HG02678 (cell line): ENCODE results near the gene BRF1.

Source experiments
- ATAC-seq: cut with Tn5 transposase; IDR thresholded peaks from one replicate; pipeline ENCODE4 v1.9.1; 2021; ENCODE audit warnings: mild to moderate bottlenecking, moderate library complexity; ENCODE audit not compliant: unreplicated experiment

BRF1 gene

DNA sequence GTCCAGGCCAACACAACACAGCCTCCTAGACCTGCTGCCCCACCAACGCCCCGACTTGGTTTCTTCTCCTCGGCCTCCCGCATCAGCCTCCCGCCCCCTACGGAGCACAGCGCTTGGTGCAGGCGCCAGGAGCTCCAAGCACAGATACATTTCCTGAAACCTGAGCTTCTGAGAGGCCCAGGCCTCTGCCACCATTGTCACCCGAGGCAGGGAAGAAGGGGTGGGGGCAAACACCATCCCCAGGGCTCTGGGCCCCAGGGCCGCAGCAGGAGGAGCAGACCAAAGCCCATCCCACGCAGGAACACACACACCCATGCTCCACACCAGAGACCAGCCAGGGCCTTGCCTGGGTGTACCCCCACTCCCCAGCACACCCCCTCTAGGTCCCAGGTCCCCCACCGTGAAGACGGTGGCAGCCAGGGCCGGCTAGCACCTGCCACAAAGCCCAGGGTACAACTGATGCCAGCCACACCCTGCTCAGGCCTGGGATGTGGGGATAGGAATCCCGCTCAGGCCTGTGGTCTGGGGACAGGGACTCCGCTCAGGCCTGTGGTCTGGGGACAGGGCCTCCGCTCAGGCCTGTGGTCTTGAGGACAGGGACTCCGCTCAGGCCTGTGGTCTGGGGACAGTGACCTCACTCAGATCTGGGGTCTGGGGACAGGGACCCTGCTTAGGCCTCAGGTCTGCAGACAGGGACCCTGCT lies 137.6 kb downstream of the BRF1 start:
- no peak for ATAC-seq

DNA sequence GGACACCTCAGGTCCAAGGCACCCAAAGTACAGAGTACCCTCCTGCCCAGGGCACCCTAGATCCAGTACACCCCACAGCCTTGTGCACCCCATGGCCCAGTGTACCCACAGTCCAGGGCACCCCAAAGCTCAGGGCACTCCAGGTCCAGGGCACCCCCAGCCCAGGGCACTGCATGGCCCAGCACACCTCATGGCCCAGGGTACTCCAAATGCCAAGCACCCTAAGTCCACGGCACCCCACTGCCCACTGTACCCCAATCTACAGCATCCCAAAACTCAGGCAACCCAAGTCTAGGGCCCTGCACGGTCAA lies 138.2 kb downstream of the BRF1 start:
- no peak for ATAC-seq

DNA sequence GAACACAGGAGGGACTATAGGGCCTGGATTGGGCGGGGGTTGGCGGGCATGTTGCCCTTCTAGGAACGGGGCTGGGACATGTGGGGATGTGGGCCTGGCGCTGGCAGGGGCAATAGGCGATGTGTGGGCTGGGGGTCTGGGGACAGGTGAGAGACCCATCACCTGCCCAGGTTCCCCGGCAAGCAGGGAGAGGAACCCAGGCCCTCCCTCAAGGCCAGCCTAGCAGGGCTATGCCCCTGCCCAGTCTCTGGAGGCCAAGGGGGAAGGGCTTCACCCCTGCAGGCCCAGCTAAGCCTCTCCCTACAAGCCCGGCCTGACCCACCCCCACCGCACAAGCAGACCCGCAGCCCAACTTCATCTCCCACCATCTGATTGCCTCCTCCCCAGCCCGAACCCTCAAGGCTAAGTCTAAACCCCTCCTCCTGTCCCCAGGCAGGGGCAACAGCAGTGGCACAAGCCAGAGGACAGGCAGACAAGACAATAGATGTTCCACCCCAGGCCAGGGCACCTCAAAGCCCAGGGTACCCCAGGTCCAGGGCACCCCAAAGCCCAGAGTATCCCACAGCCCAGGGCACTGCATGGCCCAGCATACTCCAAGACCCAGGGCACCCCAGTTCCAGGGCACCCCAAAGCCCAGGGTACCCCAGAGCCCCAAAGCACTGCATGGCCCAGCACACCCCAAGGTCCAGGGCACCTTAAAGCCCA lies 138.7 kb downstream of the BRF1 start:
- ATAC-seq = no peak

DNA sequence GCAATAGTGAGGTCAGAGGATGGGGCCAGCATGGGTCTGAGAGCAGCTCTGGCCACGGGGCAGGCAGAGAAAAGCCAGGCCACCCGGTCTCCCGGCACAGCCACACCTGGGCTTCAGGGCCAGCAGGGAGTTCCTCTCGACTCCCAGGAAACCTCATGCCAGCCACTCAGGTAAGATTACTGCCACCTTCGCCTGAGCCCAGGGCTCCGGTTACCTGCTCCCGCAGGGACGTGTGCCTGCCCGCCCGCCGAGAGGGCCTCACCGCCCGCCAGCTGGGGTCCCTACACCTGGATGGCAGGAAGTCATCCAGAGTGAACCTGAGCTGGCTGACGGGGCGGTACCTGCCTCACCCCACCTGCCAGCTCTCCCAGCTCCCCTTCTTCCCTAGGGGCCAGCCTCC lies 139.5 kb downstream of the BRF1 start:
- ATAC-seq = no peak

DNA sequence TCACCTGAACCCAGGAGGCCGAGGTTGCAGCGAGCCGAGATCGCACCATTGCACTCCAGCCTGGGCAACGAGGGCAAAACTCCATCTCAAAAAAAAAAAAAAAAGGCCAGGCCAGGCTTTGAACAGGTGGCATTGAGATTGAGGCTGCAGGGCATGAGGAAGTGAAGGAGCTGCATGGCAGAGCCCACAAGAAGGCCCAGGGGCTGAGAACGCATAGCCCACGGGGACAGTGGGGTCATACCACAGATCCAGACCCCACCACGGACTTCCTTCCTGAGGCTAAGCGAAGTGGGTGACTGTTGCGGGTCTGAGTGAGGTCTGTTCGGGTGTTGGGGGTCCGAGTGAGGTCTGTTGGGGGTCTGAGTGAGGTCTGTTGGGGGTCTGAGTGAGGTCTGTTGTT lies 140.0 kb downstream of the BRF1 start:
- ATAC-seq = no peak

DNA sequence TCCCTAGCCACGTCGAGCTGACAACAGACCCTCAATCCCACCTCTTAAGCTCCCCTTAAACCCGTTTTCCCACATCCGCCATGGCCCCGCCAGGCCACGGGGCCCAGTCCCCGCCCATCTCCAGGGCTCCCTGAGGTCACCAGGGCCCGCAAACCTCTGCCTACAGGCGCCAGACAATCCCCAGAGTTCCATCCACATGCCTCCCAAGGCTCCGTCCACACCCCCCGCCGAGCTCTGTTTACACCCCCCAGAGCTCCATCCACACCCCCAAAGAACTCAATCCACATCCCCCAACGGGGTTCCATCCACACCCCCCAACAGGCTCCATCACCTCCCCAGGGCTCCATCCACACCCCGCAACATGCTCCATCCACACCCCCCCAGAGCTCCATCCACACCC lies 141.5 kb downstream of the BRF1 start:
- ATAC-seq = no peak
